H1 (cell line): ENCODE data around the gene PEAK3. TPM values are rescaled to one million over a fixed set of nuclear protein-coding genes. Genes with fewer than 3 reads are reported as not detected.
A peak's percentile ranks its signal among the peaks of the same experiment; 100 is the strongest.

Experiments used
- ASH2L ChIP-seq: fragments of 200-600, 300-600 bp; sonication (generic); IDR thresholded peaks from one replicate; pipeline ENCODE4 v1.7.1; 2017; ENCODE audit warnings: low read length
- CREB1 ChIP-seq: IDR thresholded peaks from 2 replicates; pipeline ENCODE4 v1.6.1; 2012; ENCODE audit warnings: inconsistent platforms
- CTBP2 ChIP-seq: IDR thresholded peaks from 2 replicates; pipeline ENCODE4 v1.7.0; 2011; ENCODE audit warnings: borderline replicate concordance, mild to moderate bottlenecking, moderate library complexity, mixed read lengths, low read length; ENCODE audit not compliant: insufficient read depth, insufficient read length
- CTCF ChIP-seq, 3 experiments: IDR thresholded peaks; 1 replicate in 2 of 3; 2 replicates in 1 of 3; pipeline versions ENCODE4 v1.5.1 to v1.6.1; 2011; ENCODE audit warnings: low read length in 3 of 3, mild to moderate bottlenecking in 3 of 3, inconsistent platforms in 2 of 3, low read depth in 1 of 3, moderate library complexity in 1 of 3; ENCODE audit not compliant: insufficient read depth in 1 of 3; ENCODE audit errors: control extremely low read depth in 1 of 3
- E2F6 ChIP-seq: IDR thresholded peaks from 2 replicates; pipeline ENCODE4 v1.6.1; 2012; ENCODE audit warnings: inconsistent platforms
- EZH2 ChIP-seq: fragments of 200-600 bp; sonication (generic); IDR thresholded peaks from 2 replicates; pipeline ENCODE4 v1.7.1; 2012; ENCODE audit warnings: low read depth, mild to moderate bottlenecking, moderate library complexity, low read length, inconsistent platforms; ENCODE audit not compliant: severe bottlenecking
- POLR2AphosphoS5 ChIP-seq: IDR thresholded peaks from 2 replicates; pipeline ENCODE4 v1.6.1; 2011; ENCODE audit warnings: low read depth, low read length
- RBBP5 ChIP-seq: IDR thresholded peaks from 2 replicates; pipeline ENCODE4 v1.7.1; 2012; ENCODE audit warnings: low read depth, mild to moderate bottlenecking, inconsistent platforms, low read length, moderate library complexity, borderline replicate concordance
- RNF2 ChIP-seq: fragments of 200-900, 300-1000 bp; sonication (generic); IDR thresholded peaks from 2 replicates; pipeline ENCODE4 v1.7.1; 2016; ENCODE audit warnings: borderline replicate concordance, low read depth, mild to moderate bottlenecking, antibody characterized with exemption, low read length; ENCODE audit not compliant: poor library complexity, severe bottlenecking; ENCODE audit errors: missing control alignments
- SAP30 ChIP-seq: fragments of 300-600 bp; sonication (generic); IDR thresholded peaks from 2 replicates; pipeline ENCODE4 v1.7.1; 2012; ENCODE audit warnings: low read length, moderate library complexity, mild to moderate bottlenecking, inconsistent platforms; ENCODE audit not compliant: insufficient read depth, insufficient replicate concordance
- SIN3A ChIP-seq, 2 experiments: IDR thresholded peaks in 1 of 2; conservative IDR thresholded peaks in 1 of 2; 2 replicates each; pipeline ENCODE4 v1.6.1; 2011 to 2012; ENCODE audit warnings: low read length in 2 of 2, improper control_type of control experiment in 1 of 2, low read depth in 1 of 2, mild to moderate bottlenecking in 1 of 2
- TAF1 ChIP-seq: IDR thresholded peaks from 2 replicates; pipeline ENCODE4 v1.6.1; 2011; ENCODE audit warnings: mild to moderate bottlenecking, low read depth, low read length
- TAF7 ChIP-seq: optimal IDR thresholded peaks from 2 replicates; pipeline ENCODE3; 2011; ENCODE audit warnings: low read depth, mild to moderate bottlenecking, inconsistent platforms, low read length, moderate library complexity, borderline replicate concordance
- TCF12 ChIP-seq: IDR thresholded peaks from 2 replicates; pipeline ENCODE4 v1.6.1; 2011; ENCODE audit warnings: low read depth, mild to moderate bottlenecking, low read length
- polyA plus RNA-seq, 7 experiments: library from polyadenylated mRNA; depleted of rRNA in 3 of 7; stranded (reverse) in 5 of 7; unstranded in 2 of 7; fragments of >200 nt in 5 of 7; fragments of 200-250 nt in 2 of 7; gene quantifications; 1 replicate in 5 of 7; 2 replicates in 1 of 7; 4 replicates in 1 of 7; pipeline versions ENCODE4 v1.2.1 to v1.2.3, GENCODE V29; 2011 to 2013; ENCODE audit warnings: missing spikeins in 2 of 7, mixed read lengths in 2 of 7
- total RNA-seq: library from RNA; stranded (reverse); fragmentation: NEBNext Ultra II Directional; extraction: Animal tissue kit (Norgen Biotek cat#: 25700); gene quantifications from 2 replicates; pipeline ENCODE4 v1.2.1, GENCODE V29; 2021

The PEAK3 gene
- total and polyA plus RNA-seq, 2 of the 8 experiments (the other 6 are each of a cell fraction or from before 2014, with no cell fraction given) = not detected

- TF ChIP-seq SIN3A (conservative IDR thresholded peaks at IDR 0.05 in 1 of 2, IDR thresholded peaks at IDR 0.05 in 1 of 2; ENCODE audit: low read depth in 1 of 2, low read length in 2 of 2) (peak in 1 of 2 experiments; percentile 83; a peak in 2 of 4 replicates), TAF7 (peak; percentile 82), CTCF (IDR thresholded peaks at IDR 0.05; ENCODE audit: control extremely low read depth in 1 of 3, insufficient read depth in 1 of 3, low read depth in 1 of 3, low read length in 3 of 3) (peak; percentile 81 to 97 (median 96)), SAP30 (no peak), CTBP2 (no peak), RNF2 (no peak), TCF12 (0 out of 2 replicates have a peak, but pooled peaks have one; percentile 15), RBBP5 (0 out of 2 replicates have a peak, but pooled peaks have one; percentile 47), ASH2L (peak; percentile 41), EZH2 (no peak), E2F6 (no peak), TAF1 (peak; percentile 49), CREB1 (peak; percentile 74), POLR2AphosphoS5 (peak; percentile 85; the same call in 1 of the 2 replicates)
Observed at GRCh38 chr19:2273356-2274184, 8.4 kb downstream of the PEAK3 start (continued).
